Measurements from ENCODE around the gene RIPPLY2.

- TF ChIP-seq, protein P1, sequence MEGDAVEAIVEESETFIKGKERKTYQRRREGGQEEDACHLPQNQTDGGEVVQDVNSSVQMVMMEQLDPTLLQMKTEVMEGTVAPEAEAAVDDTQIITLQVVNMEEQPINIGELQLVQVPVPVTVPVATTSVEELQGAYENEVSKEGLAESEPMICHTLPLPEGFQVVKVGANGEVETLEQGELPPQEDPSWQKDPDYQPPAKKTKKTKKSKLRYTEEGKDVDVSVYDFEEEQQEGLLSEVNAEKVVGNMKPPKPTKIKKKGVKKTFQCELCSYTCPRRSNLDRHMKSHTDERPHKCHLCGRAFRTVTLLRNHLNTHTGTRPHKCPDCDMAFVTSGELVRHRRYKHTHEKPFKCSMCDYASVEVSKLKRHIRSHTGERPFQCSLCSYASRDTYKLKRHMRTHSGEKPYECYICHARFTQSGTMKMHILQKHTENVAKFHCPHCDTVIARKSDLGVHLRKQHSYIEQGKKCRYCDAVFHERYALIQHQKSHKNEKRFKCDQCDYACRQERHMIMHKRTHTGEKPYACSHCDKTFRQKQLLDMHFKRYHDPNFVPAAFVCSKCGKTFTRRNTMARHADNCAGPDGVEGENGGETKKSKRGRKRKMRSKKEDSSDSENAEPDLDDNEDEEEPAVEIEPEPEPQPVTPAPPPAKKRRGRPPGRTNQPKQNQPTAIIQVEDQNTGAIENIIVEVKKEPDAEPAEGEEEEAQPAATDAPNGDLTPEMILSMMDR (IDR thresholded peaks at IDR 0.05) = no peak
- TF ChIP-seq POLR2A (IDR thresholded peaks at IDR 0.05) = no peak
Measured at GRCh38 chr6:83808926-83809325, 44.2 kb upstream of the RIPPLY2 start.
